Astrocyte (in vitro differentiated cells and primary cell): ENCODE measurements around the gene LDAH.
A peak's percentile ranks its signal among the peaks of the same experiment; 100 is the strongest.

ENCODE experiments used
- CTCF ChIP-seq: IDR thresholded peaks from 2 replicates; pipeline ENCODE4 v1.5.1; 2011; ENCODE audit warnings: low read depth, mild to moderate bottlenecking, inconsistent platforms, low read length, moderate library complexity; ENCODE audit not compliant: insufficient read depth
- EZH2 ChIP-seq: IDR thresholded peaks from 2 replicates; pipeline ENCODE4 v1.6.1; 2012; ENCODE audit warnings: mild to moderate bottlenecking, low read length, inconsistent platforms; ENCODE audit not compliant: insufficient read depth

GRCh38 chr2:20667531-20668401 lies 155.1 kb downstream of the LDAH start:
- no peak for TF ChIP-seq CTCF
- peak; percentile 87 for TF ChIP-seq EZH2
